ENCODE measurements around the gene FIGN.

- TF ChIP-seq EP300 (IDR thresholded peaks at IDR 0.05), result no peak
- no peak for TF ChIP-seq CTCF (IDR thresholded peaks at IDR 0.05)
Measured at GRCh38 chr2:163659224-163659623, 76.6 kb downstream of the FIGN start.
